Measurements from ENCODE around the gene SMARCD3.

DNA sequence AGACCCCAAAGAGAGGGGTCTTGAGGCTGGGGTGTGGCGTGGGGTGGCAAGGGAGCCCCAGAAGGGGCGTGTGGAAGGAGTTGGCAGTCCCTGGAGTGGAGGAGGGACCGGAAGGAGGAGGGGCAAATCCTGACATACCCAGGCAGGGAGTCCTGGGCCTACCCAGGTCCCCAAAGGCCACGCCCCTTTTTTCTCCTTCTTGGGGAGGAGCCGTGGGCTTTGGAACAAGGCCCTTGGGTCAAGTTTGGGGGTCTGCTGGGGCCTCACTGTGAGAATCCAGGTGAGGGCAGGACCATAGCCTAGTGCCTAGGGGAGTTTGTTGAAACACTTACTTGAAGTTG, 1.2 kb upstream of the SMARCD3 start:
- TF ChIP-seq POLR2A (IDR thresholded peaks at IDR 0.05) = no peak
- TF ChIP-seq, protein P1, sequence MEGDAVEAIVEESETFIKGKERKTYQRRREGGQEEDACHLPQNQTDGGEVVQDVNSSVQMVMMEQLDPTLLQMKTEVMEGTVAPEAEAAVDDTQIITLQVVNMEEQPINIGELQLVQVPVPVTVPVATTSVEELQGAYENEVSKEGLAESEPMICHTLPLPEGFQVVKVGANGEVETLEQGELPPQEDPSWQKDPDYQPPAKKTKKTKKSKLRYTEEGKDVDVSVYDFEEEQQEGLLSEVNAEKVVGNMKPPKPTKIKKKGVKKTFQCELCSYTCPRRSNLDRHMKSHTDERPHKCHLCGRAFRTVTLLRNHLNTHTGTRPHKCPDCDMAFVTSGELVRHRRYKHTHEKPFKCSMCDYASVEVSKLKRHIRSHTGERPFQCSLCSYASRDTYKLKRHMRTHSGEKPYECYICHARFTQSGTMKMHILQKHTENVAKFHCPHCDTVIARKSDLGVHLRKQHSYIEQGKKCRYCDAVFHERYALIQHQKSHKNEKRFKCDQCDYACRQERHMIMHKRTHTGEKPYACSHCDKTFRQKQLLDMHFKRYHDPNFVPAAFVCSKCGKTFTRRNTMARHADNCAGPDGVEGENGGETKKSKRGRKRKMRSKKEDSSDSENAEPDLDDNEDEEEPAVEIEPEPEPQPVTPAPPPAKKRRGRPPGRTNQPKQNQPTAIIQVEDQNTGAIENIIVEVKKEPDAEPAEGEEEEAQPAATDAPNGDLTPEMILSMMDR (IDR thresholded peaks at IDR 0.05) = no peak
